CD14-positive monocyte (primary cell): Measurements from ENCODE around the gene RNASEH2A. TPM values are rescaled to one million over a fixed set of nuclear protein-coding genes. Genes with fewer than 3 reads are reported as not detected.

Source experiments
- DNase-seq, 3 donors: peaks; one replicate each; pipeline ENCODE4 v3.0.0-alpha.2; 2011 to 2022
- H2AFZ ChIP-seq: 2 replicates; pipeline ENCODE4 v1.6.0; 2012; ENCODE audit warnings: mild to moderate bottlenecking, low read depth, low read length, inconsistent platforms; ENCODE audit not compliant: insufficient read depth, poor library complexity, severe bottlenecking
- H3K27ac ChIP-seq, 2 donors: 1 replicate in 1 of 2; 2 replicates in 1 of 2; pipeline ENCODE4 v1.5.1; 2012 to 2013; ENCODE audit warnings: low read length in 2 of 2, control low read depth in 1 of 2, inconsistent platforms in 1 of 2, low read depth in 1 of 2, mild to moderate bottlenecking in 1 of 2
- H3K27me3 ChIP-seq, 2 donors: one replicate each; pipeline versions ENCODE4 v1.6.0 to v1.6.1; 2011 to 2013; ENCODE audit warnings: low read length in 2 of 2; ENCODE audit not compliant: control insufficient read depth in 2 of 2, insufficient read depth in 2 of 2
- H3K36me3 ChIP-seq, 2 donors: replicated peaks in 1 of 2; 1 replicate in 1 of 2; 2 replicates in 1 of 2; pipeline versions ENCODE4 v1.5.1 to v1.6.1; 2012 to 2013; ENCODE audit warnings: low read length in 2 of 2, control low read depth in 1 of 2, inconsistent platforms in 1 of 2, mild to moderate bottlenecking in 1 of 2; ENCODE audit not compliant: insufficient read depth in 2 of 2, control insufficient read depth in 1 of 2
- H3K4me1 ChIP-seq, 2 donors: 1 replicate in 1 of 2; 2 replicates in 1 of 2; pipeline versions ENCODE4 v1.5.1 to v1.6.1; 2012 to 2013; ENCODE audit warnings: low read length in 2 of 2, control low read depth in 1 of 2, inconsistent platforms in 1 of 2, mild to moderate bottlenecking in 1 of 2, moderate library complexity in 1 of 2; ENCODE audit not compliant: insufficient read depth in 2 of 2, control insufficient read depth in 1 of 2
- H3K4me2 ChIP-seq: replicated peaks from 2 replicates; pipeline ENCODE3; 2012; ENCODE audit warnings: low read length, moderate library complexity, mild to moderate bottlenecking; ENCODE audit not compliant: poor library complexity, severe bottlenecking; ENCODE audit errors: extremely low read depth
- H3K4me3 ChIP-seq, 3 experiments: fragments of 200-600 bp in 1 of 3; sonication (generic) in 1 of 3; replicated peaks in 1 of 3; 1 replicate in 2 of 3; 2 replicates in 1 of 3; pipeline ENCODE4 v1.5.1; 2011 to 2013; ENCODE audit warnings: low read length in 3 of 3, mild to moderate bottlenecking in 3 of 3, control low read depth in 2 of 3, low read depth in 2 of 3, inconsistent platforms in 1 of 3, moderate library complexity in 1 of 3
- H3K79me2 ChIP-seq: 2 replicates; pipeline ENCODE4 v1.6.0; 2012; ENCODE audit warnings: mild to moderate bottlenecking, control low read depth, inconsistent platforms, low read length, moderate library complexity; ENCODE audit not compliant: insufficient read depth
- H3K9ac ChIP-seq: 2 replicates; pipeline ENCODE4 v1.6.0; 2017; ENCODE audit warnings: low read length, mild to moderate bottlenecking; ENCODE audit not compliant: insufficient read depth, poor library complexity, severe bottlenecking
- H3K9me3 ChIP-seq, 2 donors: replicated peaks in 1 of 2; 1 replicate in 1 of 2; 2 replicates in 1 of 2; pipeline versions ENCODE4 v1.5.1 to v1.6.1; 2012 to 2013; ENCODE audit warnings: low read length in 2 of 2, control low read depth in 1 of 2; ENCODE audit not compliant: control insufficient read depth in 1 of 2, insufficient read depth in 1 of 2
- H4K20me1 ChIP-seq: 2 replicates; pipeline ENCODE4 v1.6.0; 2012; ENCODE audit warnings: mild to moderate bottlenecking, low read length, control low read depth, moderate library complexity; ENCODE audit not compliant: insufficient read depth
- H3K27ac Mint-ChIP-seq, 7 donors: one replicate each; pipeline ENCODE4 v1.8.0; 2020; ENCODE audit warnings: mild to moderate bottlenecking in 7 of 7, mixed read lengths in 7 of 7, moderate library complexity in 6 of 7, inconsistent platforms in 2 of 7
- H3K27me3 Mint-ChIP-seq, 3 donors: one replicate each; pipeline ENCODE4 v1.8.0; 2021 to 2022; ENCODE audit warnings: low read depth in 3 of 3, mild to moderate bottlenecking in 3 of 3, mixed read lengths in 3 of 3, moderate library complexity in 3 of 3, inconsistent platforms in 1 of 3
- H3K36me3 Mint-ChIP-seq, 2 donors: one replicate each; pipeline ENCODE4 v1.8.0; 2020; ENCODE audit warnings: mixed read lengths in 2 of 2, inconsistent platforms in 1 of 2, mild to moderate bottlenecking in 1 of 2
- H3K4me1 Mint-ChIP-seq: one replicate; pipeline ENCODE4 v1.8.0; 2020; ENCODE audit warnings: mild to moderate bottlenecking, mixed read lengths
- H3K4me3 Mint-ChIP-seq, 2 donors: one replicate each; pipeline ENCODE4 v1.8.0; 2020; ENCODE audit warnings: mild to moderate bottlenecking in 2 of 2, mixed read lengths in 2 of 2, moderate library complexity in 1 of 2
- H3K9me3 Mint-ChIP-seq, 7 donors: one replicate each; pipeline ENCODE4 v1.8.0; 2020 to 2022; ENCODE audit warnings: mixed read lengths in 7 of 7, mild to moderate bottlenecking in 6 of 7, moderate library complexity in 6 of 7, inconsistent platforms in 2 of 7
- CTCF ChIP-seq: fragments of 200-600 bp; IDR thresholded peaks from one replicate; pipeline ENCODE4 v1.8.0; 2022; ENCODE audit warnings: antibody characterized with exemption, mild to moderate bottlenecking
- WGBS: methylation state at CpG from one replicate; pipeline ENCODE4 v1.1.5; 2013; ENCODE audit warnings: missing lambda C conversion rate; ENCODE audit not compliant: insufficient coverage; 5-methylcytosine and 5-hydroxymethylcytosine counted together
- intact Hi-C, 2 donors: fragments of 100-400 bp; cut with micrococcal nuclease; formaldehyde crosslinking; loops; one replicate each; pipeline versions ENCODE4 v1.15.0 to v1.15.1; 2023
- polyA plus RNA-seq, 3 donors: library from polyadenylated mRNA; depleted of rRNA in 1 of 3; unstranded in 2 of 3; stranded (reverse) in 1 of 3; fragments of 300-500 nt in 2 of 3; fragments of >200 nt in 1 of 3; fragmentation: Illumina TruSeq in 2 of 3; gene quantifications; 1 replicate in 2 of 3; 2 replicates in 1 of 3; pipeline ENCODE4 v1.2.3, GENCODE V29; 2012 to 2021

RNASEH2A gene
- polyA plus RNA-seq, 3 donors, result 8.7 to 21.5 (median 15.2) TPM

GRCh38 chr19:12802267-12803106, 3.9 kb upstream of the RNASEH2A start:
- peaks cover 4 to 34% of the 10 kb centered on the region in 2 donors for H3K27me3 ChIP-seq
- no peaks in the 10 kb centered on the region for H3K9me3 ChIP-seq
- no peak overlapping the region for H3K27ac ChIP-seq
- no peak for DNase-seq
- Mint-ChIP-seq H3K27me3 (peaks cover 14 to 31% (median 25%) of the 10 kb centered on the region in 3 donors), H3K27ac (no peak overlapping the region), H3K4me3 (peak overlapping the region; percentile 56 to 91), H3K36me3 (peaks cover 8 to 24% of the 10 kb centered on the region in 2 donors), H3K4me1 (peaks cover 32% of the 10 kb centered on the region), H3K9me3 (peaks cover 0 to 6% (median 0%) of the 10 kb centered on the region in 7 donors)
- no peak for TF ChIP-seq CTCF
- peaks cover 29 to 40% of the 10 kb centered on the region in 2 donors for H3K4me1 ChIP-seq
- peak overlapping the region; percentile 80 for H3K4me2 ChIP-seq
- no peaks in the 10 kb centered on the region for H3K36me3 ChIP-seq
- H2AFZ ChIP-seq, result peak overlapping the region; percentile 84
- H4K20me1 ChIP-seq, result no peaks in the 10 kb centered on the region
- 56% methylated on average over 15 of the region's 22 CpGs for WGBS
- H3K79me2 ChIP-seq, result peaks cover 7% of the 10 kb centered on the region
- H3K4me3 ChIP-seq, result peak overlapping the region in 2 of 3 experiments; percentile 44 to 81
- no peak overlapping the region for H3K9ac ChIP-seq
- intact Hi-C loops, result no loop called here

GRCh38 chr19:12804051-12804450, 2.3 kb upstream of the RNASEH2A start:
- H3K4me3 ChIP-seq, result no peak overlapping the region
- peaks cover 12 to 23% of the 10 kb centered on the region in 2 donors for H3K36me3 Mint-ChIP-seq
- peaks cover 32% of the 10 kb centered on the region for H3K4me1 Mint-ChIP-seq
- H3K9ac ChIP-seq, result no peak overlapping the region
- H3K79me2 ChIP-seq, result peaks cover 7% of the 10 kb centered on the region
- DNase-seq, result no peak
- peaks cover 14 to 31% (median 25%) of the 10 kb centered on the region in 3 donors for H3K27me3 Mint-ChIP-seq
- H3K9me3 ChIP-seq, result no peaks in the 10 kb centered on the region
- H3K4me3 Mint-ChIP-seq, result no peak overlapping the region
- H2AFZ ChIP-seq, result no peak overlapping the region
- no peaks in the 10 kb centered on the region for H4K20me1 ChIP-seq
- WGBS, result 96% methylated on average over 25 of the region's 26 CpGs
- H3K4me2 ChIP-seq, result no peak overlapping the region
- TF ChIP-seq CTCF, result no peak
- intact Hi-C loops, result no loop called here
- H3K27ac ChIP-seq, result no peak overlapping the region
- peaks cover 0 to 6% (median 0%) of the 10 kb centered on the region in 7 donors for H3K9me3 Mint-ChIP-seq
- H3K27me3 ChIP-seq, result peaks cover 4 to 34% of the 10 kb centered on the region in 2 donors
- H3K27ac Mint-ChIP-seq, result no peak overlapping the region
- no peaks in the 10 kb centered on the region for H3K36me3 ChIP-seq
- H3K4me1 ChIP-seq, result peaks cover 29 to 40% of the 10 kb centered on the region in 2 donors
